H1 (cell line): ENCODE measurements around the gene JAG1. TPM values are rescaled to one million over a fixed set of nuclear protein-coding genes. Genes with fewer than 3 reads are reported as not detected.

Experiments used
- CTCF ChIA-PET: fragments of 300-600 bp; sonication (Branson Sonifier 250); formaldehyde crosslinking; loops from one replicate; lab custom pipeline; 2021; ENCODE audit not compliant: partially characterized antibody; lab: Charles Lee
- POLR2A ChIA-PET: fragments of 300-600 bp; sonication (Branson Sonifier 250); formaldehyde crosslinking; loops from one replicate; lab custom pipeline; 2021; ENCODE audit warnings: inconsistent platforms; ENCODE audit not compliant: partially characterized antibody; lab: Charles Lee
- DNase-seq, 2 experiments: peaks; one replicate each; pipeline versions ENCODE4 v3.0.0 to v3.0.0-alpha.2; 2010 to 2022; ENCODE audit warnings: low spot score in 2 of 2, low read depth in 1 of 2, mixed read lengths in 1 of 2
- FAIRE-seq: peaks from 2 replicates; lab custom pipeline; 2011; peaks lifted over from hg19 to GRCh38; lab: Jason Lieb, UNC
- H2AFZ ChIP-seq: 2 replicates; pipeline ENCODE4 v1.8.1; 2012; ENCODE audit warnings: low read length, inconsistent platforms
- H2AK5ac ChIP-seq: 2 replicates; pipeline ENCODE4 v1.6.1; 2013; ENCODE audit warnings: low read depth, low read length
- H2BK120ac ChIP-seq: replicated peaks from 2 replicates; pipeline ENCODE3; 2013; ENCODE audit warnings: low read depth, low read length, inconsistent platforms
- H2BK12ac ChIP-seq: 2 replicates; pipeline ENCODE4 v1.6.1; 2013; ENCODE audit warnings: low read depth, low read length
- H2BK15ac ChIP-seq: 2 replicates; pipeline ENCODE4 v1.6.1; 2013; ENCODE audit warnings: low read length
- H2BK20ac ChIP-seq: 2 replicates; pipeline ENCODE4 v1.6.1; 2013; ENCODE audit warnings: low read length
- H2BK5ac ChIP-seq: 2 replicates; pipeline ENCODE4 v1.6.1; 2013; ENCODE audit warnings: low read depth, low read length
- H3K14ac ChIP-seq: 2 replicates; pipeline ENCODE4 v1.6.1; 2013; ENCODE audit warnings: inconsistent platforms; ENCODE audit not compliant: insufficient read length
- H3K18ac ChIP-seq: 2 replicates; pipeline ENCODE4 v1.6.1; 2013; ENCODE audit warnings: low read length; ENCODE audit errors: extremely low read depth
- H3K23ac ChIP-seq: 2 replicates; pipeline ENCODE4 v1.6.1; 2013; ENCODE audit warnings: inconsistent platforms; ENCODE audit not compliant: insufficient read length
- H3K23me2 ChIP-seq: 2 replicates; pipeline ENCODE4 v1.6.1; 2013; ENCODE audit warnings: low read depth, low read length
- H3K27ac ChIP-seq: 2 replicates; pipeline ENCODE4 v1.6.1; 2011; ENCODE audit warnings: low read depth, low read length, inconsistent platforms
- H3K27me3 ChIP-seq, 4 experiments: replicated peaks in 1 of 4; 1 replicate in 1 of 4; 2 replicates in 3 of 4; pipeline versions ENCODE4 v1.6.1 to v1.8.1; 2011 to 2013; ENCODE audit warnings: low read length in 3 of 4, mild to moderate bottlenecking in 3 of 4, inconsistent platforms in 2 of 4, mixed read lengths in 2 of 4, moderate library complexity in 1 of 4; ENCODE audit not compliant: control insufficient read depth in 3 of 4, insufficient read depth in 3 of 4; ENCODE audit errors: extremely low read depth in 1 of 4
- H3K36me3 ChIP-seq, 4 experiments: 2 replicates each; pipeline versions ENCODE4 v1.6.1 to v1.8.1; 2011 to 2013; ENCODE audit warnings: mild to moderate bottlenecking in 4 of 4, low read length in 3 of 4, moderate library complexity in 2 of 4, control low read depth in 1 of 4, inconsistent platforms in 1 of 4; ENCODE audit not compliant: insufficient read depth in 4 of 4, control insufficient read depth in 2 of 4
- H3K4ac ChIP-seq: replicated peaks from 2 replicates; pipeline ENCODE3; 2013; ENCODE audit warnings: low read length, low read depth, mixed read lengths, inconsistent platforms; ENCODE audit not compliant: insufficient read length
- H3K4me1 ChIP-seq, 4 experiments: replicated peaks in 1 of 4; 1 replicate in 1 of 4; 2 replicates in 3 of 4; pipeline versions ENCODE4 v1.6.1 to v1.8.1; 2011 to 2013; ENCODE audit warnings: low read length in 3 of 4, inconsistent platforms in 2 of 4, mixed read lengths in 1 of 4; ENCODE audit not compliant: insufficient read depth in 4 of 4, control insufficient read depth in 3 of 4
- H3K4me2 ChIP-seq, 2 experiments: 2 replicates each; pipeline versions ENCODE4 v1.6.1 to v1.8.1; 2011 to 2013; ENCODE audit warnings: low read depth in 2 of 2, low read length in 2 of 2, control low read depth in 1 of 2, inconsistent platforms in 1 of 2, mild to moderate bottlenecking in 1 of 2; ENCODE audit not compliant: insufficient read depth in 1 of 2
- H3K4me3 ChIP-seq, 4 experiments: fragments of 200-600, 300-600 bp in 1 of 4; sonication (generic), shearing (Covaris generic), sonication (Bioruptor Twin) in 1 of 4; 2 replicates each; pipeline versions ENCODE4 v1.5.1 to v1.8.1; 2011 to 2016; ENCODE audit warnings: low read length in 4 of 4, low read depth in 3 of 4, control low read depth in 2 of 4, inconsistent platforms in 2 of 4, mild to moderate bottlenecking in 2 of 4, mixed read lengths in 1 of 4, moderate library complexity in 1 of 4; ENCODE audit not compliant: insufficient read depth in 2 of 4; ENCODE audit errors: extremely low read depth in 1 of 4
- H3K56ac ChIP-seq: replicated peaks from 2 replicates; pipeline ENCODE3; 2013; ENCODE audit warnings: low read depth, mild to moderate bottlenecking, mixed read lengths, low read length, inconsistent platforms; ENCODE audit not compliant: insufficient read length
- H3K79me1 ChIP-seq: 2 replicates; pipeline ENCODE4 v1.6.1; 2013; ENCODE audit warnings: low read depth, low read length, control low read depth
- H3K79me2 ChIP-seq, 2 experiments: 2 replicates each; pipeline versions ENCODE4 v1.6.1 to v1.8.1; 2012 to 2013; ENCODE audit warnings: low read length in 2 of 2, mild to moderate bottlenecking in 2 of 2, inconsistent platforms in 1 of 2; ENCODE audit not compliant: insufficient read depth in 2 of 2, control insufficient read depth in 1 of 2
- H3K9ac ChIP-seq, 4 experiments: replicated peaks in 1 of 4; 1 replicate in 1 of 4; 2 replicates in 3 of 4; pipeline versions ENCODE4 v1.6.1 to v1.8.1; 2011 to 2013; ENCODE audit warnings: low read depth in 3 of 4, low read length in 3 of 4, control low read depth in 2 of 4, mild to moderate bottlenecking in 2 of 4, moderate library complexity in 2 of 4, inconsistent platforms in 1 of 4; ENCODE audit errors: extremely low read depth in 1 of 4
- H3K9me3 ChIP-seq, 2 experiments: 2 replicates each; pipeline versions ENCODE4 v1.6.1 to v1.8.1; 2012 to 2013; ENCODE audit warnings: mild to moderate bottlenecking in 2 of 2, moderate library complexity in 2 of 2, control low read depth in 1 of 2, inconsistent platforms in 1 of 2, low read depth in 1 of 2, low read length in 1 of 2, mixed read lengths in 1 of 2; ENCODE audit not compliant: insufficient read depth in 2 of 2
- H4K20me1 ChIP-seq, 2 experiments: replicated peaks in 1 of 2; 2 replicates each; pipeline versions ENCODE3 to v1.8.1; 2011 to 2013; ENCODE audit warnings: inconsistent platforms in 2 of 2, low read length in 2 of 2, mild to moderate bottlenecking in 1 of 2; ENCODE audit not compliant: insufficient read depth in 2 of 2, control insufficient read depth in 1 of 2
- H4K5ac ChIP-seq: 2 replicates; pipeline ENCODE4 v1.6.1; 2013; ENCODE audit warnings: low read length, low read depth, mixed read lengths, inconsistent platforms; ENCODE audit not compliant: insufficient read length
- H4K8ac ChIP-seq: 2 replicates; pipeline ENCODE4 v1.8.0; 2013; ENCODE audit warnings: mild to moderate bottlenecking, moderate library complexity, low read length, inconsistent platforms; ENCODE audit not compliant: insufficient read depth; ENCODE audit errors: extremely low read depth
- H4K91ac ChIP-seq: replicated peaks from 2 replicates; pipeline ENCODE3; 2013; ENCODE audit warnings: low read length, mixed read lengths, inconsistent platforms; ENCODE audit not compliant: insufficient read length
- RFX5 ChIP-seq: IDR thresholded peaks from 2 replicates; pipeline ENCODE4 v1.6.1; 2011; ENCODE audit warnings: low read depth, low read length, improper control_type of control experiment, borderline replicate concordance
- WGBS, 2 experiments: shearing (Covaris generic) in 1 of 2; methylation state at CpG; one replicate each; pipeline versions ENCODE4 v1.1.6 to v1.1.7; 2013 to 2015; ENCODE audit warnings: low lambda C conversion rate in 2 of 2, mixed read lengths in 2 of 2, inconsistent platforms in 1 of 2, low coverage in 1 of 2, missing lambda C conversion rate in 1 of 2; ENCODE audit not compliant: insufficient replicate concordance in 2 of 2, insufficient coverage in 1 of 2, insufficient read length in 1 of 2; ENCODE audit errors: extremely low coverage in 1 of 2, missing lambda C conversion rate in 1 of 2; 5-methylcytosine and 5-hydroxymethylcytosine counted together
- polyA plus RNA-seq, 7 experiments: library from polyadenylated mRNA; depleted of rRNA in 3 of 7; stranded (reverse) in 5 of 7; unstranded in 2 of 7; fragments of >200 nt in 5 of 7; fragments of 200-250 nt in 2 of 7; gene quantifications; 1 replicate in 5 of 7; 2 replicates in 1 of 7; 4 replicates in 1 of 7; pipeline versions ENCODE4 v1.2.1 to v1.2.3, GENCODE V29; 2011 to 2013; ENCODE audit warnings: missing spikeins in 2 of 7, mixed read lengths in 2 of 7
- total RNA-seq: library from RNA; stranded (reverse); fragmentation: NEBNext Ultra II Directional; extraction: Animal tissue kit (Norgen Biotek cat#: 25700); gene quantifications from 2 replicates; pipeline ENCODE4 v1.2.1, GENCODE V29; 2021

The JAG1 gene
- total and polyA plus RNA-seq, 2 of the 8 experiments (the other 6 are each of a cell fraction or from before 2014, with no cell fraction given): 13.5 to 27.3 TPM

DNA sequence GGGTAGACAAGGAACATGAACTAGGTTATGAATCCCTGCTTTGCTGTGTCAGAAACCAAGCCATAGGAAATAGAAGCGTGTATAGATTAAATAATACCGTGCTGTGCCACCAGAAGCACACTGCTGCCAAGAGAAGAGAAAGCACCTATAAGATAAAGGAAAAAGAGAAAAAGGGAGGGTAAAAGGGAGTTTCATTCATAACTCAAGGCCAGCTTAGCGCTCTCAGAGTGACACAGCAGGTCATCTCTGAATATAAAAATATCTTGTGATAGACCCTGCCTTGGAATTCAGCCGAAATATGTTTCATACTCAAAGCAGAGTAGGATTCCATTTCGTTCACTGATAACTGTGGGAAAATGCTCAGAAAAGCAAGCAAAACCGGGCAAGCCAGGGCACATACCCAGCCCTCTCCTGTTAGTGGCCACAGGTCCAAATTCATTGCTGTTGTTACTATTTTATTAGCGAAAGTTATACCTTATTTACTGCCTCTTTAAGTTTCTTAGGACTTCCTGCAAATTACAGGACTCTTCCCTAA lies 8.7 kb downstream of the JAG1 start:
- no peak overlapping the region for H3K23ac ChIP-seq
- H4K8ac ChIP-seq: no peak overlapping the region
- peaks cover 25 to 96% of the 10 kb centered on the region in 2 experiments for H3K79me2 ChIP-seq
- peak overlapping the region; percentile 46; the same call in 1 of the 2 replicates for H2BK5ac ChIP-seq
- peaks cover 24 to 39% (median 36%) of the 10 kb centered on the region in 4 experiments for H3K4me1 ChIP-seq
- CTCF ChIA-PET: interaction anchor here (1.0 to 1.4 kb wide), 3 partner anchors 11 to 574 kb away, joined by 3 read pairs; no protein-coding TSS in a partner anchor
- no peak for FAIRE-seq
- peaks cover 2 to 25% of the 10 kb centered on the region in 2 experiments for H4K20me1 ChIP-seq
- DNase-seq: no peak
- H3K56ac ChIP-seq: no peak overlapping the region
- no peaks in the 10 kb centered on the region; the same call in 1 of the 2 replicates for H3K23me2 ChIP-seq
- H3K4ac ChIP-seq: peak overlapping the region; percentile 15
- no peak for TF ChIP-seq RFX5
- TF ChIP-seq, all 59 proteins: peak for 0
- Histone ChIP-seq H2BK120ac (peak overlapping the region; percentile 1), H3K9ac (peak overlapping the region in 1 of 4 experiments; percentile 38; a peak in 1 of 7 replicates), H3K79me1 (peaks cover 25% of the 10 kb centered on the region), H3K4me3 (peak overlapping the region in 1 of 4 experiments; percentile 43; a peak in 2 of 8 replicates), H3K4me2 (peak overlapping the region; percentile 57 to 72), H2AK5ac (0 out of 2 replicates have a peak overlapping the region, but pooled peaks have one; percentile 1), H2AFZ (no peak overlapping the region), H3K14ac (no peak overlapping the region), H3K27me3 (no peaks in the 10 kb centered on the region), H3K36me3 (peaks cover 11 to 54% (median 26%) of the 10 kb centered on the region in 4 experiments; a peak in 7 of 8 replicates), H2BK20ac (peak overlapping the region; percentile 98), H4K5ac (peak overlapping the region; percentile 23), H2BK15ac (no peak overlapping the region), H4K91ac (peak overlapping the region; percentile 22), H3K9me3 (no peaks in the 10 kb centered on the region; a peak in 1 of 4 replicates), H2BK12ac (peak overlapping the region; percentile 80), H3K27ac (peak overlapping the region; percentile 11; the same call in 1 of the 2 replicates), H3K18ac (peak overlapping the region; percentile 65)
- 58% methylated on average over 7 of the region's 7 CpGs; no CpG with 5 or more reads in 1 of the 2 experiments for WGBS, 2 experiments
- POLR2A ChIA-PET: interaction anchor here (1.2 kb wide), 1 partner anchor 14 kb away, joined by 4 read pairs; no protein-coding TSS in a partner anchor
